HG03571 (cell line): Measurements from ENCODE around the gene ZNF362.

Experiments used
- ATAC-seq: cut with Tn5 transposase; IDR thresholded peaks from one replicate; pipeline ENCODE4 v1.9.1; 2021; ENCODE audit not compliant: unreplicated experiment

ZNF362 gene

DNA sequence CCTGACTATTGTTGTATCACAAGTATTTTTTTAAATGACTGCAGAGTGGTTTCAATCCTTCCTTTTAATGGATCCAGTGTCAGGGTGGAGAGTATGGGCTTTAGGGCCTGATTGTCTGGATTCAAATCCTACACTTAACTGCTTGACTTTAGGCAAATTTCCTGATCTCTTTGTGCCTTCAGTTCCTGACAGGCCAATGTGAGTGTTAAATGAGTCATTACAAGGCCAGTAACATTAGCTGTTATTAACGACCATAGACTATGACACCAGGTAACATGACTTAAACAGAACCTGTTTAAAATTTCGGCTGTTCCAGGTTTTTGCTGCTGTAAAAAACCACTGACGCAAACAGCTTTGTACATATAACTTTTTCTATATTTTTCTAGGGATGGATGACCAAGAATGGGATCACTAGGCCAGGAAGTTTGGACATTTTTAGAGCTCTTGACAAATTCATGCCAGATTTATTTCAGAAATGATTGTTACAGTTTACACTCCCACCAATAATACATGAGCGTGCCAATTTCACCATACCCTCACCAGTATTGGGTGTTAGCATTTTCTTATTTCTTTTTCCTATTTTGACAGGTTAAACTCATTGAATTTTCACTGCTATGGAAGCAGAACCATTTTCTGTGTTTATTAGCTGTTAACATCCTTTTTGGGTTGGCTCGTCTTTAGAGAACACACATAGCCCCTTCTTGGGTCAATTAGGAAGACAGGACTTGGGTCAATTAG lies 11.3 kb downstream of the ZNF362 start:
- ATAC-seq = no peak

DNA sequence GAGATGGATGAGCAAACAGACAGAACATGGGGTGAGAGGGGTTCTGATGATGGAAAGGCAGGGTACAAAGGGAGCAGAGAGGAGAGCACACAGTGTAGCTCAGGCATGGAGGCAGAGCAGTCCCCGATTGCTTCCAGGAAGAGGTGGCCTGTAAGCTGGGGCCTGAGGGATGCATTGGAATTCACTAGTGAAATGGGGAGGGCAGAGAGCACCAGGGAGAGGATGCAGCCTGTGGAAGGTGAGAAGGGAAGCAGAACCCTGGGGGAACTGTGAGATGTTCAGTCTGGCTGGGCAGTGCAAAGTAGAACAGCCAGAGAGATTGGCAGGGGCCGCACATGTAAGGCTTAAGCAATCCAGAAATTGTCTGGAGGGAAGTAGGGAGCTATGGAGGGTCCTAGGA lies 12.2 kb downstream of the ZNF362 start:
- no peak for ATAC-seq

DNA sequence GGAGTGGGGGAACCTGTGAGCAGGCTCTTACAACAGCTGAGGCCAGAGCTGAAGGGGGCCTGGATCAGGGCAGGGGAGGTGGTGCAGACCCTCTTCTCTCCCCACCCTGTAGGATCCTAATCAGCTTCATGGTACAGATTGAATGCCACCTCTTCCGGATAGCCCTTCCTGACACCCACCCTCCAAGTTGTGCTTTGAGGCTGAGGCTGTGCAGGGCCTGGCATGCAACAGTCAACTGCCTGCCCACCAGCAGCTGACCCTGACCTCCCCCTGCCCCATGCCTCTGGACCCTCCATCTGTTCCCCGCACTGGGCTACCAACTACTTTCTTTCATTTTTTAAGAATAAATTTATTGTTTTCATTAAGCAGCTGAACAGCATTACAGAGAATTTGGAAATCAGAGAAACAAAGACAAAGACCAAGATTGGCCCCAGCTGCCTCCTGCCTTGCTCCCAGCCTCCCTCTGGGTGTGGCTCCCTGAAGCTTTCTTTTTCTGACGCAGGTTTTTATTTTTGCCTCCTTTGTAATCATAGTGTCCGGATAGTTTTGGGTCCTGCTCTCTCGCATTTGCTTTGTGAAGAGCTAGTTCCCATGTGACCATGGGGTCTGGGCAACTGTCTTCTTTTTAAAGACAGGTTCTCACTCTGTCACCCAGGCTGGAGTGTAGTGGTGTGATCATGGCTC lies 12.8 kb downstream of the ZNF362 start:
- no peak for ATAC-seq

DNA sequence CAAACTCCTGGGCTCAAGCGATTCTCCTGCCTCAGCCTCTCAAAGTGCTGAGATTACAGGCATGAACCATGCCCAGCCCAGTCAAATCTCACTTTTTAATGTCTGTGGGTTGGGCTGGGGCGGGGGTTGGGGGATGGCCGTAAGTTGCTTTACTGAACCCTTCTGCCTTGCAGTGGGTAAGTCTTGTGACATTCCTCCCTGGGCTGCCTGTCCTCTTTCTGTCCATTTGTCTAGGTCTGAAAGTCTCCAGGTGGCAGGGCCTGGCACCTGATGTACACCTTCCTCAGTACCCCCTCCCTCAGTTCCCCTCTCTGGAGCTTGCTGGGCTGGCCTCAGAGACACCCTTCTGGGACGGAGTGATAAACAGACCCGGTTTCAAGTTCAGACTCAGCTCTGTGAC lies 13.3 kb downstream of the ZNF362 start:
- no peak for ATAC-seq

DNA sequence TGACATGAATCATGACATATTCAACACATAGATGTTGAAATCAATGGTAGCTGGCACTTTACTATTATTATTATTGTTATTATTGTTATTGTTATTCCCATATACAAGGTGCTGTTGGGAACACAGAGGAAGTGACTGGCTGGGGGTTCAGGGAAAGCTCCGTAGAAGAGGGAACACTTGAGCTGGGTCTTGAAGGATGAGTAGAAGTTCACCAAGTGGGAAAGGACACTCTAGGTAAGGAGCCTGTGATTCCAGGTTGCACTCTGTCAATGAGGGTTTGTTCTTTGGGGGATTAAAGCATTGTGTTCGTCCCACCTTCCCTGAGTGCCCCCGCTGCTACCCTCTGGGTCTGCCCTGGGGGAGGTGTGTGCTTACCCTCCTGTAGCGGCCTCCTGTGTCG lies 14.1 kb downstream of the ZNF362 start:
- no peak for ATAC-seq

DNA sequence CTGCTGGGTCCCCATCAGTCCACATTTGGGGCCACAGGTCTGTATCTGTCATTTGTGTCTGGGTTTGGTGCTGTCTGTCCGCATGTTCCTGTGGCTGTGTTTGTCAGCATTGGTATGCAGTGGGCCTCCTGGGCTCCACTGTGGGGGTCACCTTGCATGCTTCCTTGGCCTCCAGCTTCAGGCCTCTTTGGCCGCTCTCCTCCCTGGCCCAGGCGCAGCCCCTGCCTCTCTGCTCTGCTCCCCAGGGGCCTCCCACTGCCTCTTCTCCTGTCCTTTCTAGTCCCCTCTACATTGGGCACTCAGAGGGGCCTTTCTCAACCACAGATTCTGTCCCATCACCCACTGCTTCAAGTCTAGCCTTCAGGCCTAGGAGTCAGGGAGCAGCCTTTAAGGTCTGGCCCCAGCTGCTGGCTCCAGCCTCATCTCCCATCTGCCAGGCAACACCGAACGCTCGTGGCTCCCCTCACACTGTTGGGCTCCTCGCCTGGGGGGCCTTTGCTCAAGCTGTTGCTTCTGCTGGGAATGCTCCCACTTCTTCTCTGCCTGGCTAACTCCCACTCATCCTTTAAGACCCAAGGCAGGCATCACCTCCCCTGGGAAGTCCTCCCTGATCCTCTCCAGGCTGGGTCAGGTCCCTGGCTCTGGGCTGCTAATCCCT lies 14.6 kb downstream of the ZNF362 start:
- no peak for ATAC-seq

DNA sequence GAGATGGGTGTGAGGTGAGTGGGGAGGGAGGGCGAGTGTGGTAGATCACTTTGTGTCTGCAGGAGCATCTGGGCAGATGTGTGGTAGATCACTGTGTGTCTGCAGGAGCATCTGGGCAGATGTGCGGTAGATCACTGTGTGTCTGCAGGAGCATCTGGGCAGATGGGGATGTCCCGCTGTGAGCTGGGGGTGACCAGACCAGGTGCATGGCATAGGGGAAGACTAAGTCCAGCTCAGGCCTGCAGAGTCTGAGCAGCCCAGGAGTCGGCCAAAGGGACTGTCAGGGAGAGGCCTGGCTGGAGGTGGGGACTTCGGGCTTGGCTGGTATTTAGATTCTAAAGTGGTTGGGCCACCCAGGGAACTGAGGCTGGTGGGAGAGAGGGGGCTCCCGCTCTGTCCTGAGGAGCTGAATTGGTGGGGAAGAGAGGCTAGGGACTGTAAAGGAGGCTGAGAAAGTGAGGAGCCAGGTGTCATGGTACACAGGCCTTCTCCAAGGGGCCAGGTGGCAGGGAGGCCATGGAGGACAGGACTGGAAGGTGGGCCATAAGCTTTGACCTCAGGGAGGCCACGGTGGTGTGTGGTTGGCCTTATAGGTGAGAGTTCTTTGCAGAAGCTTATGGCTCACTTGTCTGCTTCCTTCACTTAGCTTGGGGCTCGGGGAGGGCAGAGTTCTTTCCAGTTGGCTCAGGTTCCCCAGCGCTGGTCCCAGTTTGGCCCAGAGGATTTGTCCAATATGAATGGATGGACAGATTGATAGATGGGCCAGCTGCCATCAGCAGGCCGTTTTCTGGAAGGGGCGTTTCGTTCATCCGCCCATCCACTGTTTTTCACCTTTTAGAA lies 15.6 kb downstream of the ZNF362 start:
- no peak for ATAC-seq

DNA sequence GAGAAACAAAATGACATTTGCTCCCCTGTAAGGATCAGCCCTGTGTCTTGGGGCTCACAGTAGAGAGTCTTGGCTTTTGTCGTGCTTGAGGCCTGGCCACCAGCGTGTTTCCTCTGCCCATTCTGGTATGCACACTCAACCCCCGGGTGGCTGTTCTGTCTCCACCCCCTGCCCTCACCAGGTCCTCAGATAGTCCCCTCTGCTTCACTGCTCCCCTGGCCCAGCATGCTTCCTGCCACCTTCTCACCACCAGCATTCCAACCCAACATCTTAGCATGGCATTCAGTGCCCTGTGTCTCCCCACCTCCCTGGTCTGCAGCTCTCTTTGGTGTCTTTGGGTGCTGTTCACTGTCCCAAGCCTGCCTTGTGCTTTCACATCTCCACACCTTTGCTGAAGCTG lies 16.2 kb downstream of the ZNF362 start:
- no peak for ATAC-seq

DNA sequence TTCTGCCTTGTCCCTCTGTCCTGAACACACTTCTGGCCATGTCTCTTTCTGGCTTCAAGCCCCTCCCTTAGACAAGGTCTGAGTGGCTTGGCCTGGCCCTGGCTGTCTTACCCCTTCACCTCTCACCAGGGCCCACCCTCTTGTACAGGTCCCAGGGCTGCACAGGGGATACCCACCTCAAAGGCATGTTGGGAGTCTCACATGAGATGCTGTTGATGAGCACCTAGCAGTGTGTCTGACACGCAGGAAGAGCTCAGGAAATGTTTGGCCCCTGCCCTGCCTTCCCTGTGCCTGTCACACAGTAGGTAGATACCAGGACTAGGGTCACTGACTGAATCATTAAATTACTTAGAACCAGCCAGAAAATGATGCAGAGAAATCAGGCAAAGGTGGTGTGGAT lies 16.6 kb downstream of the ZNF362 start:
- no peak for ATAC-seq

DNA sequence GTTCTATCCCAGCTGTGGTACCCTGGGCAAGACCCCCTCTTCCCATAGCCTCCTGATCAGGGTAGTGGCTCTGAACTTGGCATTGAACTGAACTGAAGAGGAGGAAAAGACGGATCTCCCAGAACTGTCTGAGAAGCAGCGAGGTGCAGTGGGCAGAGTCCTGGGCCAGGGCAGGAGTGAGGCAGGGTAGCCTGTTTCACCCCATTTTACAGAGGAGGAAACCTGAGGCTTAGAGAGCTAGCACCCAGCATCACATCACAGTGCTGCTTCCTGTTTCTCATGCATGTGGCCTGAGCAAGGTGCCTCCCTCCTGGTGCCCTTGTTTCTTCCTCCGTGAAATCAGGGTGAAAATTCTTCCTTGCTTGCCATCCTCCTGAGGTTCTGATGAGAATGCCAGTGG lies 17.1 kb downstream of the ZNF362 start:
- ATAC-seq = no peak

DNA sequence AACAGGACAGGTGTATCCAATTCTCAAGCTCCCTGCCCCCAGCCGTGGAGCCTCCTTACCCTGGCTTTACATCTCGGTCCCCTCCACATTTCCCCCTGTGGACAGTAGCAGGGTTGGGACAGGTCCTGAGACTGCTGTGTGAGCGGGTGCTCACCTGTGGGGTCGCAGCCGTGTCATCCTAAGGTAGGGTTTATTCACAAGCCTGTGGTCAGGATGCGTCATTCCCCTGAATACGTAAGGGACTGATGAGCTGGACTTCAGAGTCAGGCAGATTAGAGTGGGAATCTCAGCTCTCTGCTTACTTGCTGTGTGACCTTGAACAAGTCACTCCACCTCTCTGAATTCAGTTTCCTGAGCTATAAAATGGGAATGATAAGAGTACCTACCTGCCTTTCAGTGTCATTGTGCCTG lies 17.7 kb downstream of the ZNF362 start:
- ATAC-seq = no peak

DNA sequence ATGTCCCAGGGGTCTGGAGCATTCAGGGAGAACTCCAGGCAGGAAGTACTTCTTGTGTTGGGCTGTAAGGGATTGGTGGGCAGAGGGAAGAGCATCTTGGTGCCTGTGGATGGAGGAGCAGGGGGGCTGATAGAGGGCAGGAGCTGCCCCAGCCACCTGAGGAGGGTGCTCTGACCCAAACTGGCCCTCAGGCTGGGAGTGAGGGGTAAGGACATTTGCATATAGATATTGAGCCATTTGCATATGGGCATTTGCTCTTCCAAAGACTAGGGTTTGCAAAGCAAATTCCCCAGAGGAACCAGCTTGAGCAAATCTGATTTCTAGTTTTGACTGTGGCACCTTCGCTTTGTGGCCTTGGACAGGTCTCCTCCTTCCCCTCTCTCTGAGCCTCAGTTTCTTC lies 18.2 kb downstream of the ZNF362 start:
- ATAC-seq = no peak

DNA sequence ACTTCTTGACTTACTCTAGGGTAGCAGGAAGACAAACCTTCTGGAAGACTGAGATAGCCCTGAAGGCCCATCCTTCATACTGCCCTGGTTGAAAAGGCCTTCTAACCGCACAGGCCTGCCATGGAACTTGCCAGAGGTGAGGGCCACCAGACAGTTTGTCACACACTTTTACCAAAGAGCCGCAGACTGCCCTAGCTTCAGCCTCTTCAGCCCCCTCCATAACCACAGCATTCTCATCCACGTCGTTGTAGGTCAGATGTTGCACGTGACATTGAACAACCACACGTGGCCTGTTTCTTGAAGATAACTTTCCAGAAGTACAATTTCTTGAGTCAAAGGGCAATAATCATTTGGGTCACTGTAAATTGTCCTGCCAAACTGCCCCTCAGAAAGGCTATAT lies 18.9 kb downstream of the ZNF362 start:
- no peak for ATAC-seq

DNA sequence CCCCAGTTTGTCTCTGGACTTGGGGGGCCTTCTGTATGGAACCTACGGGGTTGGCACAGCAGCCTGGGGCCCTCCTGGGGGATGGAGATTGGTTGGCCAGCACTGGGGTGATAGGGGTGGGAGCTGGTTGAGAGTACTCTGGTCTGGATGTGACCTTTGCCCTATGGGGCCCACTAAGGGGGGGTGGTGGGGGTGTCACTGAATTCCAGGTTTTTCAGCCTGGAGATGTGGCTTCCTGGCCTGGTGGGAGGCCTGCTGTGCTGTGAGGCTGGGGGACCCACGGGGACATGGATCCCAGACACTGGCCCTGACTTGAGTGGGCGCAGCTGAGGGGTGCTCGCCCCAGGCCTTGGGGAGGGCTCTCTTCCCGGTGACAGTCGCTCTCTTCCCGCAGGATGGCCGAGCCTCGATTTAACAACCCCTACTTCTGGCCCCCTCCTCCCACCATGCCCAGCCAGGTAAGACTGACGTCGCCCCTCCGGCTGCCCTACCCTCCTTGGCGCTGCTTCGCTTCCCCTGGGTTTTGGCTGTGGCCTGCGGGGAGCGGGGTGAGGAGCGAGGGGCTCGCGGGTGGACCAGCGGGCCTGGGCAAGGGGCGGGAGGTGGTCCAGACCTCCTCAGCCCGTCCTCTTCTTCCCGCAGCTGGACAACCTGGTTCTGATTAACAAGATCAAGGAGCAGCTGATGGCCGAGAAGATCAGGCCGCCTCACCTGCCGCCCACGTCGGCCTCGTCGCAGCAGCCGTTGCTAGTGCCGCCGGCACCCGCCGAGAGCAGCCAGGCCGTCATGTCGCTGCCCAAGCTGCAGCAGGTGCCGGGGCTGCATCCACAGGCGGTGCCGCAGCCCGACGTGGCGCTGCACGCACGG lies 19.6 kb downstream of the ZNF362 start:
- ATAC-seq = no peak

DNA sequence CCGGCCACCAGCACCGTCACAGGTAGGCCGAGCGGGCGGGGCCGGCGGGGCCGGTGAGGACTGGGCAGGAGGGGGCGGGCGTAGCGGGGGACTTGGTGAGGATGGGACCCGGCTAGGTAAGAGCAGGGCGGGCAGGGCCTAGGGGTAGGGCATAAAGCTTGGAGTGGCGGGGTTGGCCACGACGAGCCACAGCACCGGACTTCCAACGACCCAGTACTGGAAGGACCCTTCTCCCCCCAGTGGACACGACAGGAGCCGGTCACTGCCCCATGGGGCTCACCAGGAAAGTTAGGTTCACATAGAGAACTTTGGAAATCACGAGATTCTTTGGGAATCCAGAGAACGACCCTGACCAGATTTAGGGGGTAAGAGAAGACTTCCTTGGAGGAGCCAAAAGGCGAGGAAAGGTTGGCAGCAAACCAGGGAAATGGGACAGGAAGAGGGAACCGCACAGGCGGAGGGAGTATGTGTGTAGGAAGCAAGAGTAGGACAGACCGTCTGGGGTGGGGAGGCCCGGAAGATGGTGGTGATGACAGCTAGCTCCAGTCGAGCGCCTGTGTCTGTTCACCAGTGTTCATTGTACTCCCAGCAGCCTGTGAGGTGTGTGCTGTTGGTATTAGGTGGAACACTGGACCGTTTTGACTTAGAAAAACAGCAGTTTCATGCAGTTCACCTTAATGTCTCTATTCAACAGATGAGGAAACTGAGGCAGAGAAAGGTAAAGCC lies 20.4 kb downstream of the ZNF362 start:
- no peak for ATAC-seq

DNA sequence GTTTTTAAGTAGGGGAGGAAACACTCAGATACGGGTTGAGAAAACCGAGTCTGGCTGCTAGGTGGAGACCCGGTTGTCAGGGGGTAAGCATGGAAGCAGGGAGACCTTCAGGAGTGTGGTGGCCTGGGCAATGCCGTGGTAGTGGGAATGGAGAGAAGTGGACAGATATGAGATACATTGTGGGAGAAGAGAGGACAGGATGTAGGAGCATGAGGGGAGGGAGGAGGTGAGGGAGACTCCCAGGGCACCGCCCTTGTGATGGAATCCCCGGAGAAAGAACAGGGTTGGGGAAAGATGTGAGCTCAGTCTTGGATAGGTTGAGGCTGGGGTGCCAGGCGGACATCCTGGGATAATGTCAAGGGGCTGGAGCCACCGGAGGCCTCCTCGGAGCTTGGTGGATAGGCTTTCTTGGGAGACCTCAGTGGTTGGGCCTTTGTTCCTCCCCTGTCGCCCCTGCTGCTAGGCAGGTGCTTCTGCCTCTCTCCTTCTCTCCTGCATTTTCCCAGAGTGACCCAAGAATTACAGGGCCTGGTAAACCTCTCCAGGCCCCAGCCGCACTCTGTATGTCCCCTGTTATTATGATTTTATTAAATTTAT lies 21.3 kb downstream of the ZNF362 start:
- no peak for ATAC-seq

DNA sequence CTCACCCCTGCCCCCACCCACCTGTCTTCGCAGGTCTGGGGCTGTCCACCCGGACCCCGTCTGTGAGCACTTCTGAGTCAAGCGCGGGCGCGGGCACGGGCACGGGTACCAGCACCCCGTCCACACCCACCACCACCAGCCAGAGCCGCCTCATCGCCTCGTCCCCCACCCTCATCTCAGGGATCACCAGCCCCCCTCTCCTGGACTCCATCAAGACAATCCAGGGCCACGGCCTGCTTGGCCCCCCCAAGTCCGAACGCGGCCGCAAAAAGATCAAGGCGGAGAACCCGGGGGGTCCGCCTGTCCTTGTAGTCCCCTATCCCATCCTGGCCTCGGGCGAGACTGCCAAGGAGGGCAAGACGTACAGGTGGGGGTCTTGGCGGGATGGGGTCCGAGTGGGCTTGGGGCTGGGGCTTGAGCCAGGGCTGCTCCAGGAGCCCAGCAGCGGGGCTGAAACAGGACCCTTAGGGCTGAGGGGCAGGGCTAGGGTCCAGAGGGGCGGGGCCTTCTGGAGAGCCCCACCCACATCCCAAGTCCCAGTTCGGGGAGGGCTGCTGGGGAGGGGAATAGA lies 23.9 kb downstream of the ZNF362 start:
- ATAC-seq = no peak

DNA sequence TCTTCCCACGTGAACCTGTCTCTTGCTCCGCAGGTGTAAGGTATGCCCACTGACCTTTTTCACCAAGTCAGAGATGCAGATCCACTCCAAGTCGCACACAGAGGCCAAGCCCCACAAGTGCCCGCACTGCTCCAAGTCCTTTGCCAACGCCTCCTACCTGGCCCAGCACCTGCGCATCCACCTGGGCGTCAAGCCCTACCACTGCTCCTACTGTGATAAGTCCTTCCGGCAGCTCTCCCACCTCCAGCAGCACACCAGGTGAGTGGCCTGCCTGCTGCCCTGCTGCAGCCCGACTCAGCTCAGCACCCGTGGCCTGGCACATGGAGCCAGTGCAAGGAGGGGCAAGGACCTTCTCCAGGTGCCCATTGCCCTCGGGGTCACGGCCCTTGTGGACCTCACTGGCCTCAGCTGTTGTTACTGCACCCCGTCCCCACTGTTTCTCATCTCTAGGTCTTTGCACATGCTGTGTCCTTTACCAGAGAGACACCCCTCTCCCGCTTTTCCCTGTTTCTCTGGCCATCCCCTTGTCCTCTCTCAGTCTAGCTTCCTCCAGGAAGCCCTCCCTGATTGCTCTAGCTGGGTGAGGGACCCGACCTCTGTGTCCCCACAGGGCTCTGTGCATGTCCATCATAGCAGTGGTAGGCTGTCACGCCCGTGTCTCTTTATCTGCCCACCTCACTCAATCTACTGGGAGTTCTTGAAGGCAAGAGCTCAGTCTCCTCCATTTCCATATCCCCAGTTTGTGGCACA lies 25.4 kb downstream of the ZNF362 start:
- ATAC-seq = no peak
